K562 (cell line): ENCODE measurements around the gene FBP1. TPM values are rescaled to one million over a fixed set of nuclear protein-coding genes. Genes with fewer than 3 reads are reported as not detected.

Source experiments
- ATAC-seq: fragments of 200-7000 bp; cut with Tn5 transposase; 3 replicates; pipeline ENCODE4 v1.9.1; 2020; ENCODE audit warnings: moderate library complexity
- BruUV-seq: library from RNA; stranded (reverse); fragments of 400-500 nt; replicated peaks from 2 replicates; lab custom pipeline; 2021; lab: Mats Ljungman, UMichigan
- CTCF ChIA-PET: fragments of 300-600 bp; formaldehyde crosslinking; extraction: SDS; loops from one replicate; lab custom pipeline; 2021; ENCODE audit warnings: low intra/inter-chr PET ratio; lab: Yijun Ruan, JAX
- POLR2A ChIA-PET: fragments of 300-600, 350-650 bp; sonication (Branson Sonifier 250); formaldehyde crosslinking; extraction: SDS; loops from one replicate; lab custom pipeline; 2021; ENCODE audit warnings: antibody characterized with exemption, inconsistent platforms; lab: Yijun Ruan, JAX
- DNase-seq, 4 experiments: peaks; one replicate each; pipeline versions ENCODE4 v3.0.0 to v3.0.0-alpha.2; 2011 to 2018; ENCODE audit warnings: low spot score in 3 of 4, mixed read lengths in 3 of 4; ENCODE audit errors: extremely low read depth in 1 of 4
- FAIRE-seq: peaks from 2 replicates; lab custom pipeline; 2011; peaks lifted over from hg19 to GRCh38; lab: Jason Lieb, UNC
- H2AFZ ChIP-seq: 2 replicates; pipeline ENCODE4 v1.6.0; 2011; ENCODE audit warnings: low read depth, low read length, control low read depth, inconsistent platforms
- H3K27ac ChIP-seq: fragments of 200-600 bp; 3 replicates; pipeline ENCODE4 v1.8.0; 2011; ENCODE audit warnings: low read depth, mild to moderate bottlenecking, control low read depth, inconsistent platforms, low read length, moderate library complexity, mixed read lengths; ENCODE audit errors: extremely low read depth
- H3K27me3 ChIP-seq, 2 experiments: fragments of 300-600 bp in 1 of 2; 2 replicates in 1 of 2; 3 replicates in 1 of 2; pipeline versions ENCODE4 v1.6.0 to v1.8.0; 2011; ENCODE audit warnings: inconsistent platforms in 2 of 2, low read length in 2 of 2, mild to moderate bottlenecking in 1 of 2, mixed read lengths in 1 of 2, moderate library complexity in 1 of 2; ENCODE audit not compliant: control insufficient read depth in 2 of 2, insufficient read depth in 2 of 2
- H3K36me3 ChIP-seq: fragments of 300-600 bp; 3 replicates; pipeline ENCODE4 v1.8.0; 2011; ENCODE audit warnings: mild to moderate bottlenecking, low read length, inconsistent platforms; ENCODE audit not compliant: control insufficient read depth, insufficient read depth
- H3K4me1 ChIP-seq, 2 experiments: fragments of 200-600 bp in 1 of 2; replicated peaks in 1 of 2; 2 replicates in 1 of 2; 3 replicates in 1 of 2; pipeline versions ENCODE4 v1.5.1 to v1.8.0; 2011; ENCODE audit warnings: inconsistent platforms in 2 of 2, low read length in 2 of 2, mild to moderate bottlenecking in 1 of 2, mixed read lengths in 1 of 2, moderate library complexity in 1 of 2; ENCODE audit not compliant: control insufficient read depth in 2 of 2, insufficient read depth in 2 of 2
- H3K4me2 ChIP-seq: 2 replicates; pipeline ENCODE4 v1.6.1; 2011; ENCODE audit warnings: low read length, control low read depth, inconsistent platforms, mixed read lengths; ENCODE audit not compliant: insufficient read depth
- H3K4me3 ChIP-seq: fragments of 200-600 bp; sonication (generic), shearing (Covaris generic); 2 replicates; pipeline ENCODE4 v1.5.1; 2016; ENCODE audit warnings: control low read depth, inconsistent platforms
- H3K79me2 ChIP-seq: fragments of 200-600 bp; 3 replicates; pipeline ENCODE4 v1.8.0; 2011; ENCODE audit warnings: low read length, inconsistent platforms; ENCODE audit not compliant: control insufficient read depth, insufficient read depth
- H3K9ac ChIP-seq, 2 experiments: 2 replicates each; pipeline versions ENCODE4 v1.6.0 to v1.6.1; 2011; ENCODE audit warnings: low read depth in 2 of 2, low read length in 2 of 2, control low read depth in 1 of 2, inconsistent platforms in 1 of 2, mild to moderate bottlenecking in 1 of 2, mixed read lengths in 1 of 2; ENCODE audit not compliant: insufficient read depth in 1 of 2
- H3K9me1 ChIP-seq: one replicate; pipeline ENCODE4 v1.6.0; 2011; ENCODE audit warnings: inconsistent platforms, mild to moderate bottlenecking, low read length, moderate library complexity; ENCODE audit not compliant: control insufficient read depth, insufficient read depth
- H3K9me3 ChIP-seq: replicated peaks from 2 replicates; pipeline ENCODE4 v1.5.1; 2011; ENCODE audit warnings: low read depth, low read length, inconsistent platforms; ENCODE audit not compliant: control insufficient read depth, insufficient read depth
- H4K20me1 ChIP-seq: replicated peaks from 2 replicates; pipeline ENCODE4 v1.6.1; 2011; ENCODE audit warnings: low read length, inconsistent platforms, mixed read lengths; ENCODE audit not compliant: control insufficient read depth, insufficient read depth
- CAMTA2 ChIP-seq: fragments of 250-450 bp; sonication (Bioruptor Pico); conservative IDR thresholded peaks from 2 replicates; pipeline ENCODE4 v1.5.1; 2022
- FOXK1 ChIP-seq: sonication (generic); formaldehyde crosslinking; IDR thresholded peaks from 2 replicates; pipeline ENCODE4 v1.8.0; 2022; ENCODE audit warnings: missing genetic modification reagents, mild to moderate bottlenecking, borderline replicate concordance
- HMG20B ChIP-seq: fragments of 250-450 bp; sonication (Bioruptor Pico); IDR thresholded peaks from 2 replicates; pipeline ENCODE4 v1.5.0; 2021; ENCODE audit warnings: mild to moderate bottlenecking
- JUND ChIP-seq, 2 experiments: IDR thresholded peaks; 2 replicates in 1 of 2; 3 replicates in 1 of 2; pipeline ENCODE4 v1.6.1; 2011; ENCODE audit warnings: borderline replicate concordance in 2 of 2, low read depth in 2 of 2, low read length in 2 of 2, improper control_type of control experiment in 1 of 2, missing biosample characterization in 1 of 2, missing genetic modification characterization in 1 of 2, missing genetic modification reagents in 1 of 2
- NFIX ChIP-seq: fragments of 250-450 bp; sonication (Bioruptor Pico); IDR thresholded peaks from 2 replicates; pipeline ENCODE4 v1.4.0; 2020; ENCODE audit warnings: low read depth, mild to moderate bottlenecking, moderate library complexity
- NR4A1 ChIP-seq, 2 experiments: fragments of 250-450 bp in 1 of 2; fragments of 450-650 bp in 1 of 2; sonication (Bioruptor Pico) in 1 of 2; IDR thresholded peaks; 2 replicates each; pipeline versions ENCODE4 v1.4.0 to v1.6.1; 2016 to 2020; ENCODE audit warnings: mild to moderate bottlenecking in 2 of 2, missing compliant biosample characterization in 1 of 2, missing genetic modification characterization in 1 of 2, moderate library complexity in 1 of 2
- PHF20 ChIP-seq: fragments of 450-650 bp; IDR thresholded peaks from 2 replicates; pipeline ENCODE4 v1.6.1; 2018; ENCODE audit not compliant: partially characterized antibody
- POLR2A ChIP-seq: fragments of 450-650 bp; conservative IDR thresholded peaks from 2 replicates; pipeline ENCODE4 v1.6.1; 2016
- POLR2H ChIP-seq: IDR thresholded peaks from 2 replicates; pipeline ENCODE4 v1.6.1; 2016; ENCODE audit warnings: missing genetic modification characterization, low read depth, mild to moderate bottlenecking, control low read depth, missing compliant biosample characterization, moderate library complexity
- SMARCC2 ChIP-seq: fragments of 450-650 bp; IDR thresholded peaks from 2 replicates; pipeline ENCODE4 v1.6.1; 2017; ENCODE audit warnings: antibody characterized with exemption, moderate library complexity, mild to moderate bottlenecking, low read depth
- ZNF431 ChIP-seq: sonication (generic); formaldehyde crosslinking; IDR thresholded peaks from 2 replicates; pipeline ENCODE4 v1.8.0; 2022; ENCODE audit warnings: mild to moderate bottlenecking, missing genetic modification reagents
- ZNF444 ChIP-seq: fragments of 250-450 bp; sonication (Bioruptor Pico); IDR thresholded peaks from 2 replicates; pipeline ENCODE4 v1.4.0; 2020; ENCODE audit warnings: mild to moderate bottlenecking, moderate library complexity
- ZNF695 ChIP-seq: fragments of 450-650 bp; formaldehyde crosslinking; IDR thresholded peaks from 2 replicates; pipeline ENCODE4 v1.4.0; 2020; ENCODE audit warnings: mild to moderate bottlenecking, moderate library complexity
- whole genome bisulfite sequencing: fragments of 100-300 bp; shearing (Covaris generic); methylation state at CpG from one replicate; pipeline ENCODE4 v1.1.6; 2016; ENCODE audit warnings: low coverage, mixed read lengths; ENCODE audit not compliant: insufficient coverage; ENCODE audit errors: missing lambda C conversion rate; 5-methylcytosine and 5-hydroxymethylcytosine counted together
- in situ Hi-C: fragments of 300-500 bp; cut with MboI; formaldehyde crosslinking; loops from 4 replicates; pipeline ENCODE4 v1.15.0; 2018; ENCODE audit warnings: inconsistent platforms, mixed read lengths
- intact Hi-C: fragments of 100-400 bp; cut with micrococcal nuclease; formaldehyde crosslinking; loops from 2 replicates; pipeline ENCODE4 v1.14.2; 2022
- polyA plus RNA-seq, 8 experiments: library from polyadenylated mRNA; depleted of rRNA in 4 of 8; stranded (reverse) in 5 of 8; unstranded in 3 of 8; fragments of >200 nt; fragmentation: Nextera tagmentation in 2 of 8; fragmentation: Illumina TruSeq in 1 of 8; extraction: Ambion mirVana in 2 of 8; extraction: Trizol in 1 of 8; gene quantifications; 2 replicates each; pipeline versions ENCODE4 v1.2.1 to v1.2.3, GENCODE V29; 2011 to 2014; ENCODE audit warnings: inconsistent platforms in 1 of 8, missing spikeins in 1 of 8
- total RNA-seq, 7 experiments: library from RNA; depleted of rRNA in 6 of 7; stranded (reverse); fragments of >200 nt in 6 of 7; fragmentation: Illumina TruSeq in 2 of 7; extraction: Trizol in 2 of 7; gene quantifications; 2 replicates each; pipeline versions ENCODE4 v1.2.1 to v1.2.3, GENCODE V29; 2011 to 2021; ENCODE audit warnings: low replicate concordance in 1 of 7
- TF ChIP-seq, protein P1 (sequence below): fragments of 450-650 bp; formaldehyde crosslinking; IDR thresholded peaks from 2 replicates; pipeline ENCODE4 v1.4.0; 2020; ENCODE audit warnings: mild to moderate bottlenecking
- TF ChIP-seq, protein P2 (sequence below): sonication (generic); formaldehyde crosslinking; IDR thresholded peaks from 2 replicates; pipeline ENCODE4 v1.5.0; 2020; ENCODE audit warnings: missing genetic modification reagents
- TF ChIP-seq, protein P3 (sequence below): fragments of 250-450 bp; sonication (Bioruptor Pico); IDR thresholded peaks from 2 replicates; pipeline ENCODE4 v1.8.0; 2022; ENCODE audit warnings: moderate library complexity, mild to moderate bottlenecking, inconsistent platforms
- TF ChIP-seq, protein P4 (sequence below): fragments of 200-800 bp; sonication (Bioruptor generic); IDR thresholded peaks from 2 replicates; pipeline ENCODE4 v1.6.1; 2017; ENCODE audit warnings: missing genetic modification characterization, missing compliant biosample characterization

Gene FBP1
- total and polyA plus RNA-seq, 9 of the 15 experiments (the other 6 are each of a cell fraction or from before 2014, with no cell fraction given) = 0.24 TPM; not detected in 8

DNA sequence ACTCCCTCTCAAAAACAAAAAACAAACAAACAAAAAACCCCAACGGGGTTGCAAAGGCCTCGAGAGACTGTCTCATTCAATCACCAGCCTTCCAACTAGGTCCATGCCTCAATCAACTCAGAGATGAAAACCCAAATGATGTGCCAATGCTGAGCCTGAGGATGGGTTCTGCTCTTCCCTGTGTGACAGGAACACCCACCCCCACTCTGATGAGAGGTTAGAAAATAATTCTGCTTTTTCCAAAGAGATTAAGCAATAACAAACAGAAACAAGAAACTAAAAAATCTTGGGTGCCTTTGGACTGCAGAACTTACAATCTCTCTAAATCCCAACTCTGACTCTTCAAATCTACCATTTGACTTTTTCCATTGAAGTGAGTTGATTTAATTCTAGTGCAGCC lies 25.5 kb upstream of the FBP1 start:
- no peaks in the 10 kb centered on the region for H3K79me2 ChIP-seq
- no peak for DNase-seq
- ChIA-PET POLR2A (no interaction called here), CTCF (no interaction called here)
- no TSS peak for BruUV-seq
- no peaks in the 10 kb centered on the region for H4K20me1 ChIP-seq
- peaks cover 3 to 4% of the 10 kb centered on the region in 2 experiments; a peak in 3 of 5 replicates for H3K4me1 ChIP-seq
- H3K4me2 ChIP-seq = no peak overlapping the region
- whole genome bisulfite sequencing = 0% methylated on average over 2 of the region's 2 CpGs
- in situ Hi-C loops = no loop called here
- H3K9me3 ChIP-seq = no peaks in the 10 kb centered on the region
- H3K9ac ChIP-seq = no peak overlapping the region
- no peak for ATAC-seq
- H3K9me1 ChIP-seq = no peaks in the 10 kb centered on the region
- H3K27ac ChIP-seq = no peak overlapping the region
- no peaks in the 10 kb centered on the region for H3K36me3 ChIP-seq
- no peak for FAIRE-seq
- no peak overlapping the region for H2AFZ ChIP-seq
- intact Hi-C loops = loop anchor here (5.0 kb wide), 1 partner anchor 118 kb away; no protein-coding TSS in a partner anchor
- H3K4me3 ChIP-seq = no peak overlapping the region
- TF ChIP-seq, protein P1, sequence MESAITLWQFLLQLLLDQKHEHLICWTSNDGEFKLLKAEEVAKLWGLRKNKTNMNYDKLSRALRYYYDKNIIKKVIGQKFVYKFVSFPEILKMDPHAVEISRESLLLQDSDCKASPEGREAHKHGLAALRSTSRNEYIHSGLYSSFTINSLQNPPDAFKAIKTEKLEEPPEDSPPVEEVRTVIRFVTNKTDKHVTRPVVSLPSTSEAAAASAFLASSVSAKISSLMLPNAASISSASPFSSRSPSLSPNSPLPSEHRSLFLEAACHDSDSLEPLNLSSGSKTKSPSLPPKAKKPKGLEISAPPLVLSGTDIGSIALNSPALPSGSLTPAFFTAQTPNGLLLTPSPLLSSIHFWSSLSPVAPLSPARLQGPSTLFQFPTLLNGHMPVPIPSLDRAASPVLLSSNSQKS (CRISPR knock-in tag) = no peak
- TF ChIP-seq, protein P2, sequence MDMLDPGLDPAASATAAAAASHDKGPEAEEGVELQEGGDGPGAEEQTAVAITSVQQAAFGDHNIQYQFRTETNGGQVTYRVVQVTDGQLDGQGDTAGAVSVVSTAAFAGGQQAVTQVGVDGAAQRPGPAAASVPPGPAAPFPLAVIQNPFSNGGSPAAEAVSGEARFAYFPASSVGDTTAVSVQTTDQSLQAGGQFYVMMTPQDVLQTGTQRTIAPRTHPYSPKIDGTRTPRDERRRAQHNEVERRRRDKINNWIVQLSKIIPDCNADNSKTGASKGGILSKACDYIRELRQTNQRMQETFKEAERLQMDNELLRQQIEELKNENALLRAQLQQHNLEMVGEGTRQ = no peak
- TF ChIP-seq, protein P3, sequence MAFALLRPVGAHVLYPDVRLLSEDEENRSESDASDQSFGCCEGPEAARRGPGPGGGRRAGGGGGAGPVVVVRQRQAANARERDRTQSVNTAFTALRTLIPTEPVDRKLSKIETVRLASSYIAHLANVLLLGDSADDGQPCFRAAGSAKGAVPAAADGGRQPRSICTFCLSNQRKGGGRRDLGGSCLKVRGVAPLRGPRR (CRISPR knock-in tag) = no peak
- TF ChIP-seq, protein P4, sequence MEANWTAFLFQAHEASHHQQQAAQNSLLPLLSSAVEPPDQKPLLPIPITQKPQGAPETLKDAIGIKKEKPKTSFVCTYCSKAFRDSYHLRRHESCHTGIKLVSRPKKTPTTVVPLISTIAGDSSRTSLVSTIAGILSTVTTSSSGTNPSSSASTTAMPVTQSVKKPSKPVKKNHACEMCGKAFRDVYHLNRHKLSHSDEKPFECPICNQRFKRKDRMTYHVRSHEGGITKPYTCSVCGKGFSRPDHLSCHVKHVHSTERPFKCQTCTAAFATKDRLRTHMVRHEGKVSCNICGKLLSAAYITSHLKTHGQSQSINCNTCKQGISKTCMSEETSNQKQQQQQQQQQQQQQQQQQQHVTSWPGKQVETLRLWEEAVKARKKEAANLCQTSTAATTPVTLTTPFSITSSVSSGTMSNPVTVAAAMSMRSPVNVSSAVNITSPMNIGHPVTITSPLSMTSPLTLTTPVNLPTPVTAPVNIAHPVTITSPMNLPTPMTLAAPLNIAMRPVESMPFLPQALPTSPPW (CRISPR knock-in tag) = no peak
- no peak for TF ChIP-seq CAMTA2 (CRISPR knock-in tag)
- no peak for TF ChIP-seq PHF20
- no peak for TF ChIP-seq ZNF695 (CRISPR knock-in tag)
- no peak for TF ChIP-seq HMG20B
- TF ChIP-seq ZNF431 (CRISPR knock-in tag) = no peak
- TF ChIP-seq POLR2A = no peak
- TF ChIP-seq ZNF444 = no peak
- TF ChIP-seq NR4A1 (CRISPR knock-in tag; IDR thresholded peaks at IDR 0.05) = no peak
- TF ChIP-seq NR4A1 (tag; IDR thresholded peaks at IDR 0.05) = no peak
- TF ChIP-seq NFIX (CRISPR knock-in tag) = no peak
- no peak for TF ChIP-seq POLR2H (tag)
- TF ChIP-seq JUND (IDR thresholded peaks at IDR 0.05; ENCODE audit: borderline replicate concordance, low read depth, low read length) = no peak
- TF ChIP-seq JUND (tag; IDR thresholded peaks at IDR 0.05; ENCODE audit: borderline replicate concordance, low read depth, low read length) = no peak
- no peak for TF ChIP-seq SMARCC2
- no peak for TF ChIP-seq FOXK1 (CRISPR knock-in tag)
- H3K27me3 ChIP-seq = peaks cover 22 to 29% of the 10 kb centered on the region in 2 experiments; a peak in 4 of 5 replicates
